Tibial nerve (tissue), 4 donors: Measurements from ENCODE around the gene TPSG1.
"Not testable (repeated sequence)": the region's sequence is repeated elsewhere in the genome, so short reads cannot be mapped to it uniquely, and the experiment has no call there.

Experiments used
- CTCF ChIP-seq, 5 experiments: fragments of 200-600 bp in 3 of 5; fragments of 450-650 bp in 2 of 5; sonication (generic) in 3 of 5; IDR thresholded peaks; one replicate each; pipeline ENCODE4 v1.5.1; 2016 to 2019; ENCODE audit warnings: antibody characterized with exemption in 5 of 5, mild to moderate bottlenecking in 3 of 5, moderate library complexity in 2 of 5
- EP300 ChIP-seq, 2 donors: sonication (generic); formaldehyde crosslinking; IDR thresholded peaks; one replicate each; pipeline ENCODE4 v1.6.1; 2017; ENCODE audit warnings: antibody characterized with exemption in 2 of 2, mild to moderate bottlenecking in 1 of 2
- POLR2A ChIP-seq, 2 donors: fragments of 450-650 bp; IDR thresholded peaks; one replicate each; pipeline ENCODE4 v1.6.1; 2017; ENCODE audit warnings: antibody characterized with exemption in 2 of 2, mild to moderate bottlenecking in 2 of 2, moderate library complexity in 2 of 2

- not testable (repeated sequence) for TF ChIP-seq CTCF, POLR2A, EP300 (IDR thresholded peaks at IDR 0.05)
Observed at GRCh38 chr16:1236659-1237058, 11.6 kb upstream of the TPSG1 start.
